ENCODE measurements around the gene PODXL2.
A peak's percentile ranks its signal among the peaks of the same experiment; 100 is the strongest.

GRCh38 chr3:127690823-127691452, 62.0 kb downstream of the PODXL2 start:
- TF ChIP-seq POLR2A (IDR thresholded peaks at IDR 0.05) = no peak
- peak; percentile 33 to 46 (median 41) for TF ChIP-seq CTCF (IDR thresholded peaks at IDR 0.05)
- no peak for TF ChIP-seq EP300 (IDR thresholded peaks at IDR 0.05; ENCODE audit: low read depth)

Measured in transverse colon (tissue), 3 donors.